Trophoblast cell (in vitro differentiated cells and primary cell): ENCODE measurements around the gene NR2E3.

Experiments
- DNase-seq, 2 donors: peaks; one replicate each; pipeline ENCODE4 v3.0.0-alpha.2; 2016
- H2AFZ ChIP-seq: 2 replicates; pipeline ENCODE4 v1.6.1; 2013; ENCODE audit warnings: low read length, moderate library complexity, mild to moderate bottlenecking; ENCODE audit not compliant: insufficient read depth, poor library complexity
- H2AK5ac ChIP-seq: 2 replicates; pipeline ENCODE4 v1.6.1; 2013; ENCODE audit warnings: mild to moderate bottlenecking, low read length
- H2BK120ac ChIP-seq: 2 replicates; pipeline ENCODE4 v1.6.1; 2013; ENCODE audit warnings: low read length, mild to moderate bottlenecking, moderate library complexity; ENCODE audit not compliant: insufficient read depth, poor library complexity
- H2BK12ac ChIP-seq: 2 replicates; pipeline ENCODE4 v1.6.1; 2013; ENCODE audit warnings: mild to moderate bottlenecking, low read length, moderate library complexity
- H2BK5ac ChIP-seq: 2 replicates; pipeline ENCODE4 v1.6.1; 2013; ENCODE audit warnings: low read length, low read depth, moderate library complexity, mild to moderate bottlenecking; ENCODE audit not compliant: poor library complexity
- H3K14ac ChIP-seq: 2 replicates; pipeline ENCODE4 v1.6.1; 2013; ENCODE audit warnings: mild to moderate bottlenecking, low read length
- H3K18ac ChIP-seq: 2 replicates; pipeline ENCODE4 v1.6.1; 2013; ENCODE audit warnings: mild to moderate bottlenecking, low read length
- H3K23ac ChIP-seq: 2 replicates; pipeline ENCODE4 v1.6.1; 2013; ENCODE audit warnings: low read length
- H3K27ac ChIP-seq: 2 replicates; pipeline ENCODE4 v1.5.1; 2013; ENCODE audit warnings: low read depth, mild to moderate bottlenecking, inconsistent platforms, low read length, moderate library complexity
- H3K27me3 ChIP-seq: 2 replicates; pipeline ENCODE4 v1.6.1; 2013; ENCODE audit warnings: inconsistent platforms, mild to moderate bottlenecking, low read length, moderate library complexity; ENCODE audit not compliant: insufficient read depth
- H3K36me3 ChIP-seq, 2 experiments: 1 replicate in 1 of 2; 2 replicates in 1 of 2; pipeline ENCODE4 v1.6.1; 2013; ENCODE audit warnings: low read length in 2 of 2, mild to moderate bottlenecking in 2 of 2, moderate library complexity in 1 of 2; ENCODE audit not compliant: insufficient read depth in 2 of 2, control insufficient read depth in 1 of 2
- H3K4ac ChIP-seq: 2 replicates; pipeline ENCODE4 v1.6.1; 2013; ENCODE audit warnings: low read depth, mild to moderate bottlenecking, low read length, moderate library complexity
- H3K4me1 ChIP-seq, 2 experiments: 1 replicate in 1 of 2; 2 replicates in 1 of 2; pipeline ENCODE4 v1.6.1; 2013; ENCODE audit warnings: low read length in 2 of 2, mild to moderate bottlenecking in 2 of 2, moderate library complexity in 1 of 2; ENCODE audit not compliant: insufficient read depth in 2 of 2, control insufficient read depth in 1 of 2
- H3K4me2 ChIP-seq: 2 replicates; pipeline ENCODE4 v1.6.1; 2013; ENCODE audit warnings: inconsistent platforms, mild to moderate bottlenecking, low read length, moderate library complexity
- H3K4me3 ChIP-seq: 2 replicates; pipeline ENCODE4 v1.5.1; 2013; ENCODE audit warnings: mild to moderate bottlenecking, low read depth, low read length, inconsistent platforms
- H3K79me1 ChIP-seq: one replicate; pipeline ENCODE4 v1.6.1; 2013; ENCODE audit warnings: low read length
- H3K79me2 ChIP-seq: 2 replicates; pipeline ENCODE4 v1.6.1; 2013; ENCODE audit warnings: low read length, mild to moderate bottlenecking; ENCODE audit not compliant: control insufficient read depth, insufficient read depth, poor library complexity
- H3K9ac ChIP-seq: 2 replicates; pipeline ENCODE4 v1.6.1; 2013; ENCODE audit warnings: mild to moderate bottlenecking, low read length
- H3K9me3 ChIP-seq: 2 replicates; pipeline ENCODE4 v1.6.1; 2013; ENCODE audit warnings: low read depth, mild to moderate bottlenecking, control low read depth, inconsistent platforms, low read length; ENCODE audit not compliant: insufficient read depth
- H4K12ac ChIP-seq: 2 replicates; pipeline ENCODE4 v1.6.1; 2013; ENCODE audit warnings: low read depth, mild to moderate bottlenecking, low read length, moderate library complexity
- H4K8ac ChIP-seq: 2 replicates; pipeline ENCODE4 v1.6.1; 2013; ENCODE audit warnings: low read depth, mild to moderate bottlenecking, low read length, moderate library complexity
- H4K91ac ChIP-seq: one replicate; pipeline ENCODE4 v1.6.1; 2013; ENCODE audit warnings: low read depth, mild to moderate bottlenecking, low read length, moderate library complexity
- WGBS: extraction: QIAGEN DNeasy Blood & Tissue Kit; methylation state at CpG from one replicate; pipeline ENCODE4 v1.1.7; 2013; ENCODE audit warnings: missing lambda C conversion rate; ENCODE audit not compliant: insufficient read length, insufficient coverage; ENCODE audit errors: extremely low coverage; 5-methylcytosine and 5-hydroxymethylcytosine counted together

NR2E3 gene

DNA sequence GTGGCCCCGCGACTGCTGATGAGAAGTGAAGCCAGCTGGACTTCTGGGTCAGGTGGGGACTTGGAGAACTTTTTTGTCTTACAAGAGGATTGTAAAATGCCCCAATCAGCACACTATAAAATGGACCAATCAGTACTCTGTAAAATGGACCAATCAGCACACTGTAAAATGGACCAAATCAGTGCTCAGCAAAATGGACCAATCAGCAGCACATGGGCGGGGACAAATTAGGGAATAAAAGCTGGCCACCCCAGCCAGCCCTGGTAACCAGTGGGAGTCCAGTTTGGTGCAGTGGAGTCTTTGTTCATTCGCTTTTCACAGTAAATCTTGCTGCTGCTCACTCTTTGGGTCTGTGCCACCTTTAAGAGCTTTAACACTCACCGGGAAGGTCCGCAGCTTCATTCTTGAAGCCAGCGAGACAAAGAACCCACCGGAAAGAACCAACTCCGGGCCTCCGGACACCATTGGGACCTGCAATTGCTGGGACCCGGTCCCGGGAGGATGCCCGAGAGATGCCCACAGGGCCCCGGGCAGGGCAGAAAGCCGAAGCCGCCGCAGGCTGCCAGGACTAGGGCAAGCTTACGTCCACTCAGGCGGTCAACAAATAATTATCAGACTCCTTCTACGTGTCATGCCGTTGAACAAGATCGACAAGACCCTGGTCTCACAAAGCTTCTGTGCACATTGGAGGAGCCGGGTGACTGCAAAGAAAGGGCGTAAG lies 8.3 kb upstream of the NR2E3 start:
- H3K23ac ChIP-seq, result no peak overlapping the region
- no peak overlapping the region for H3K18ac ChIP-seq
- H3K9me3 ChIP-seq, result no peaks in the 10 kb centered on the region
- no peak overlapping the region for H4K12ac ChIP-seq
- H3K4me1 ChIP-seq, result peaks cover 10 to 11% of the 10 kb centered on the region in 2 experiments
- no peak overlapping the region for H3K27ac ChIP-seq
- no peaks in the 10 kb centered on the region for H3K79me2 ChIP-seq
- H4K8ac ChIP-seq, result no peak overlapping the region
- no peak overlapping the region for H4K91ac ChIP-seq
- no CpG with 5 or more reads among the region's 24 CpGs for WGBS
- H2AFZ ChIP-seq, result no peak overlapping the region
- DNase-seq, result no peak
- H3K4me3 ChIP-seq, result no peak overlapping the region
- no peaks in the 10 kb centered on the region for H3K36me3 ChIP-seq
- H2BK120ac ChIP-seq, result no peak overlapping the region
- no peak overlapping the region for H2BK12ac ChIP-seq
- no peak overlapping the region for H3K9ac ChIP-seq
- no peaks in the 10 kb centered on the region for H3K27me3 ChIP-seq
- no peak overlapping the region for H3K14ac ChIP-seq
- H3K4ac ChIP-seq, result no peak overlapping the region
- H2BK5ac ChIP-seq, result no peak overlapping the region
- no peaks in the 10 kb centered on the region for H3K79me1 ChIP-seq
- H2AK5ac ChIP-seq, result no peak overlapping the region
- H3K4me2 ChIP-seq, result no peak overlapping the region

- Histone ChIP-seq H3K36me3 (no peaks in the 10 kb centered on the region), H3K79me2 (no peaks in the 10 kb centered on the region), H3K4ac (no peak overlapping the region), H4K8ac (no peak overlapping the region), H2BK5ac (no peak overlapping the region), H2AFZ (no peak overlapping the region), H3K4me3 (no peak overlapping the region), H3K27me3 (no peaks in the 10 kb centered on the region), H4K91ac (no peak overlapping the region), H3K9me3 (no peaks in the 10 kb centered on the region), H2BK12ac (no peak overlapping the region), H3K4me1 (peaks cover 15 to 16% of the 10 kb centered on the region in 2 experiments), H3K9ac (no peak overlapping the region), H2BK120ac (no peak overlapping the region), H3K4me2 (no peak overlapping the region), H3K18ac (no peak overlapping the region), H2AK5ac (no peak overlapping the region), H3K27ac (no peak overlapping the region), H3K79me1 (no peaks in the 10 kb centered on the region), H3K23ac (no peak overlapping the region), H4K12ac (no peak overlapping the region), H3K14ac (no peak overlapping the region)
- peak in 1 of 2 donors; percentile 56 for DNase-seq
- no CpG with 5 or more reads among the region's 21 CpGs for WGBS
Observed at GRCh38 chr15:71802770-71803169, 7.6 kb upstream of the NR2E3 start.

GRCh38 chr15:71804226-71804625 lies 6.1 kb upstream of the NR2E3 start:
- no peak overlapping the region for H2BK12ac ChIP-seq
- H3K27ac ChIP-seq, result no peak overlapping the region
- DNase-seq, result no peak
- H3K79me1 ChIP-seq, result no peaks in the 10 kb centered on the region
- H3K4ac ChIP-seq, result no peak overlapping the region
- H3K9ac ChIP-seq, result no peak overlapping the region
- no peak overlapping the region for H4K8ac ChIP-seq
- H3K9me3 ChIP-seq, result no peaks in the 10 kb centered on the region
- H3K4me1 ChIP-seq, result peaks cover 17 to 19% of the 10 kb centered on the region in 2 experiments
- H3K36me3 ChIP-seq, result no peaks in the 10 kb centered on the region
- H2AFZ ChIP-seq, result no peak overlapping the region
- no peak overlapping the region for H4K91ac ChIP-seq
- no peak overlapping the region for H2BK120ac ChIP-seq
- no peak overlapping the region for H3K4me2 ChIP-seq
- H2AK5ac ChIP-seq, result no peak overlapping the region
- WGBS, result no CpG with 5 or more reads among the region's 5 CpGs
- H3K18ac ChIP-seq, result no peak overlapping the region
- H2BK5ac ChIP-seq, result no peak overlapping the region
- no peaks in the 10 kb centered on the region for H3K79me2 ChIP-seq
- no peak overlapping the region for H3K23ac ChIP-seq
- no peaks in the 10 kb centered on the region for H3K27me3 ChIP-seq
- H4K12ac ChIP-seq, result no peak overlapping the region
- no peak overlapping the region for H3K4me3 ChIP-seq
- H3K14ac ChIP-seq, result no peak overlapping the region

DNA sequence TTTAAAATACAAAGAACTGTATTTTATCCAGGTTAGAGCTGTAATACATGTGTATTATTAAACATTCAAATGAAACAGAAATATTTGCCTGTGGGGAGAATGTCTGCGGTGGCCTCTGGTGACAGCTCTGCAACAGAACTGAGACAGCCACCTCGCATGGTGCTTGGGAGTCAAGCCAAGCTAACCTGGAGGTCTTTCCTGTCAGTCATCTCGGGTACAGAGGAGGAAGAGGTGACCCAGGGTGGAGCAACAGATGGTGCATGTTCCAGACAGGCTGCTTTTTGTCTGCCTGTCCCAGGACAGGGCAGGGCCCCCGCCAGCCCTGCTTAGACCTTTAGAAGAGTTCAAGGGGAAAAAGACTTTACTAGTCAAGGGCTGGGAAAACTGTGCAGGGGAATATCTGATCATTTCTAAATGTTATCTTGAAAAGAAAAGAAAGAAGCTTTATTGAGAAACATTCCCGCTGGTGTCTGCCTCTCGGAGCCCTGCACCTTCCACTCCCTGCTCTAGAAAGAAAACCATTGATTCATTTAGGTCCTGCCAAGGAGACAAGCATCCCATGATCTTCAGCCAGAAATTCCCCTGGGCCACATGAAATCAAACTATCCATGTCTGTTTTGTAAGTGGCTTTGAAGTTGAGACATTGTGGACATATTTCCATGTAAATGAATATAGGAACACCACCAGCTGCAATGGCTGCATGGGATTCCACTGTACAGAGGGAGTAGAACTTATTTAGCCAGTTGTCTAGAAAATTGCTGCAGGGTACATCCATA lies 5.5 kb upstream of the NR2E3 start:
- no peak overlapping the region for H2BK5ac ChIP-seq
- H2AK5ac ChIP-seq, result no peak overlapping the region
- H3K79me2 ChIP-seq, result no peaks in the 10 kb centered on the region
- peaks cover 17 to 19% of the 10 kb centered on the region in 2 experiments for H3K4me1 ChIP-seq
- no CpG with 5 or more reads among the region's 6 CpGs for WGBS
- no peak overlapping the region for H3K18ac ChIP-seq
- no peak overlapping the region for H3K14ac ChIP-seq
- peak in 1 of 2 donors; percentile 60 for DNase-seq
- no peak overlapping the region for H2BK120ac ChIP-seq
- no peaks in the 10 kb centered on the region for H3K27me3 ChIP-seq
- no peaks in the 10 kb centered on the region for H3K9me3 ChIP-seq
- no peaks in the 10 kb centered on the region for H3K79me1 ChIP-seq
- no peak overlapping the region for H2BK12ac ChIP-seq
- no peak overlapping the region for H4K91ac ChIP-seq
- H4K12ac ChIP-seq, result no peak overlapping the region
- H3K4me3 ChIP-seq, result no peak overlapping the region
- H3K36me3 ChIP-seq, result no peaks in the 10 kb centered on the region
- no peak overlapping the region for H2AFZ ChIP-seq
- no peak overlapping the region for H3K23ac ChIP-seq
- H3K9ac ChIP-seq, result no peak overlapping the region
- H3K27ac ChIP-seq, result no peak overlapping the region
- H3K4me2 ChIP-seq, result no peak overlapping the region
- no peak overlapping the region for H4K8ac ChIP-seq
- no peak overlapping the region for H3K4ac ChIP-seq
